HG03575 (cell line): ENCODE measurements around the gene LILRA6.
"Not testable (repeated sequence)": the region's sequence is repeated elsewhere in the genome, so short reads cannot be mapped to it uniquely, and the experiment has no call there.

Experiments
- ATAC-seq: cut with Tn5 transposase; IDR thresholded peaks from one replicate; pipeline ENCODE4 v1.9.1; 2021; ENCODE audit not compliant: unreplicated experiment, insufficient number of reproducible peaks, low FRiP score; ENCODE audit errors: extremely low read depth

Gene LILRA6

DNA sequence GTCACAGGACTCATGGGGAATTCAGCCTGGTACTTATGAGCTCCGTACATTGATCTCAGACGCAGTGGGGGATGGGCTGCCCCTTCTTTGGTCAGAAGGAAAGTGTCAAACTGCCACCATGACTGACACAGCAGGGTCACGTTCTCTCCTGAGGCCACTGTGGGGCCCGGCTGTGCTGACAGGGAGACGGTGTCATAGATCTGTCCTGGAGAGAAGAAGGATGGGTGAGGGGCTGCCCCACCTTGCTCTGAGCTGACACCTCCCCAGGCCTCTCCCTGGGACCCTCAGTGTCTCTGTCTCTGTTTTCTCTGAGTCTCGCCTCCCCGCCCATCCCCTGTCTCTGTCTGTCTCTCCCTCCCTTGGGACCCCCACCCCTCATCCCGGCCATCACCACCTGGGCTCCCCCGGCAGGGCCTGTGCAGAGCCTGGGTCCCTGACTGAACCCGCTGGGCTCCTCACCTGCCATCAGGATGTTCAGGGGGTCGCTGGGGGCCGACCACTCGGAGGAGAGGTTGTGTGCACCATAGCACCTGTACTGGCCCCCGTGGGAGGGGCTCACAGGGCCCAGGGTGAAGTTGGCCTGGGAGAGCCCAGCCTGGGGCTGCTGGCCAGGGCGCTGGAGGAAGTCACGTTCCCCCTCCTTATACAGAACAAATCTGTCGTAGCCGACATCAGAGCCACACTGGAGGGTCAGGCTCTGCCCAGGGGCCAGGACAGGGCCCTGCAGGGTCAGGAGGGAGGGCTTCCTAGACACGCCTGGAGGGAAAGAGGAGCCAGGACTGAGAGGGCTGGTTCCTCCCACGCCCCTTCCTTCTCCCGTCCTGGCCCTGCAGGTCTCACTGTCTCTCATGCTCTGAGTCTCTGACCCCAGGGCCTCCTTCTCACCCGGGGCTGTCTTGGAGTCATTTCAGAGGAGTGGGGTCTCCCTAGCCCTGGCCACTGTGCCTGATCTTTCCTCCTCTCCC, 1.9 kb downstream of the LILRA6 start:
- ATAC-seq = not testable (repeated sequence)

DNA sequence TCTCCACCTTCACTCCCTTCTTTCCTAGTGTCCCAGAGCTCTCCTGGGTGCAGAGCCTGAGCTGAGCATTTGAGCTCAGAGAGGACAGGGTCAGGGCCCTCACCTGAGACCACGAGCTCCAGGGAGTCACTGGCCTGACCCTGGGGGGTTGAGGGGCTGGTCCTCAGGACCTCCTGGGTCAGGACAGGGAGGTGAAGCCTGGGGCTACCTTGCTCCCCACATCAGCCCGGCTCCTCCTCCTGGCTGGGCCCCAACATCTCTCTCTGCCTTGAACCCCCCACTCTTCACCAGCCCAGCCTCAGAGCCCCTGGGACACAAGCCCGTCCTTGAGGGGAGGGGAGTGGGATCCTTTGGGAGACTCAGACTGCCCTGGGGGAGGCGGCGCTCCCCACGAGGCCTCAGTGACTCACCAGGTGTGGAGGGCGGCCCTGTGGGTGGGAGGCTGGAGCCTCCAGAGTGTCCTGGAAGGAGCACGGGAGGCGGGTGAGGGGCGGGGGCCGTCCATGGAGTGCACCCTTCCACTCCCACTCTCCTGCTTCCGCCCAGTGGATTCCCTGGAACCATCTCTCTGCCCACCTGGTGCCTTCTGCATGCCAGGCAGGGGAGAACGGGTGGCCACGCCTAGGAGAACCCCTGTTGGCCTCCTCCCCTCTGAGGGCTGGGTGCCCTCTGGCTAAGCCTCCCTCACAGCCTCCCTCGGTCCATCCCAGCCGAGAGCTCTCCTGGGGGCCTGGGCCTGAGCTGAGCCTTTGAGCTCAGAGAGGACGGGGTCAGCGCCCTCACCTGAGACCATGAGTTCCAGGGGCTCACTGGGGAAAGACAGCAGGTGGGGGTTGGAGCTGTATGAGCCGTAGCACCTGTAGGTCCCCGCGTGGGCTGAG, 2.9 kb downstream of the LILRA6 start:
- not testable (repeated sequence) for ATAC-seq

DNA sequence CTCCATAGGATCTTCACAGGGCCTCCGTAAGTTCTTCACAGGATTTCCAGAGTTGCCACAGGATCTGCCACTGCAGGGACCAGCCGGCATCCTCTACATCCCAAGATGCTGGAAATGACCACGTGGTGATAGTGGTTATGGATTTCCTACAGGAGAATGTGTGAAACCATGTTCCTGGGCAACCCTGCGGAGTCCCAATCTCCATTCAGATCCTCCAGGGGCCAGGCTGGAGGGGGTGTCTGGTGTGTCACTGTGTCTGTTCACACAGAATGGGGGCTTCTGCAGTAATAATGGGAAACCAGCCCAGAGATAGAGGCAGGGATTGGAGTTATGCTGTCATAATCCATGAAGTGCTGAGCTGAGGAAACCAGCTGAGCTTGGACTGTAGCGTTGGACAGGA, 8.6 kb downstream of the LILRA6 start:
- no peak for ATAC-seq

DNA sequence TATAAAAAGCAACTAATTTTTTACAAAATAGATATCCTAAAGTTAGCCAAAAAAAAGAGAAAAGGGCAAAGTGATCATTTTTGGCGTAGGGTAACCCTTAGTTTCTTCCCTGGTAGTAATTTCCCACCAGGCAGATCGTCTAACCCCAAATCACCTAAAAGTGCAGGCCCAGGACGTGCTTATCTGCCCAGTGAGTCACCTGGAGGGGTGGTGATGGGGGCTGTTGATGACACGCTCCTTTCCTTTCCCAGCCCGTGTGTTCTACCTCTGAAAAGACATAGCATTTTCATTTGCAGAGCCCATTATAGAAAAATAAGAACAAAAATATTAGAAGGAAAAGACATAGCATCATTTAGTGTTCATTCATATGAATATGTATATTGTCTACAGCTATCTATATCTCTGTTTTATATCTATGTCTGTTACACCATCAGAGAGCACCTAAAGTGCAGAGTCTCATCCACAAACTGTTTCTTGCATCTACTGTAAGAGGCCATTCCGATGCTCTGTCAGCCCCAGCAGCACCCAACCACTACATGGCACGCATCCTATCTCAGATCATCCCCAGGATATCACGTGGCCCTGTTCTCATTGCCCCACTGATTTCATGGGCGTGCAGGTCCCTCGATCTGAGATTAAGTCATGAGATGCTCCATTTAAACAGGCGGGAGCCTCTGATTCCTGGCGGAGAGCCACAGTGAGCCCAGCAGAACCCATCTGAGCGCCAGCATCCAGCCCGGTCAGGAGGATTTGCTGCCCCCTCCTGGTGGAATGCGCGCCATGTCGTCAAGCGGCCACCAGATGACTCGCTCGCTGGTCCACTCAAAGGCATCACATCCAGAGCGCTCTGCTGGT, 11.3 kb downstream of the LILRA6 start:
- no peak for ATAC-seq

DNA sequence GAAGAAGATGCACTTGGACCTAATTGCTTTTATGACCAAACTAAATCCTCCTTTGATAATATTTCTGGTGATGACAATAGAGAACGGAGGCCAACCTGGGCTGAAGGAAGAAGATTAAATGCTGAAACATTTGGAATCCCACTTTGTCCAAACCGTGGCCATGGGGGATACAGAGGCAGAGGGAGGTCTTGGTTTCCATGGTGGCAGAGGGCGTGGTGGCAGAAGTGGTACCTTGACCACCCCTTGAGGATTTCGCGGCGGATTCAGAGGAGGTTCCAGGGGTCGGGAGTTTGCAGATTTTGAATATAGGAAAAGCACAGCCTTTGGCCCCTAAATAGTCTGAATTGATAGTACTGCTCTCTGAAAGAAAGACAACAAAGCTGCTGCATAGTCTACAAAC, 12.6 kb downstream of the LILRA6 start:
- no peak for ATAC-seq

DNA sequence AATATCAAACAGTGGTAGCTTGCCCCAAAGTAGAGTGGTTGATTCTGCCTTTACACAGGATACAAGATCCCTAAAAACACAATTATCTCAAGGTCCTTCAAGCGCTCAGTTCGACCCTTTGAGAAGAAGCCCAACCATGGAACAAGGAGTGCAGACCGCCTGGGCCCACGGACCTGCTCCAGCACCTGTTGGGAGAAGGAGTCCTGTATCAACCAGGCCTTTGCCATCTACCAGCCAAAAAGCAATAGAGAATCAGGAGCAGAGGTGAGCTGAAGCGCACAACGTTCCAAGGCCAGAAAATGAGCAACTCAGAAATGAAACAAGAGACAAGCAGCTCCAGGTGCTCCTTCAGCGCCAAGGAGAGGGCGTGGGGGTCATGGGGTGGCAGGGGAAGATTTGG, 13.4 kb downstream of the LILRA6 start:
- no peak for ATAC-seq

DNA sequence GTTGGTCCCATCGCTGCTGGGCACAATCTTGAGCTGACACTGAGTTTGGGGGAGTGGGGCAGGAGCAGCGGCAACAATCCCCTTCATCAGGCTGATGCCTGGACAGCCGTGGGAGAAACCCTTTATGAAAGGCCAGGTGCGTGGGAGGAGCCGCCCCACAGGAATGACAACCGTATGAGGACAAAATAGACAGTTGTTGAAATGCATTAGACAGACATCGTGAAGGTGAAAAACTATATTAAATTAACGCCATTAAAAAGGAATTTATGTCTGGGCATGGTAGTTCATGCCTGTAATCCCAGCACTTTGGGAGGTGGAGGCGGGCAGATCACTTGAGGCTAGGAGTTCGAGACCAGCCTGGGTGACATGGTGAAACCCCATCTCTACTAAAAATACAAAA, 18.0 kb downstream of the LILRA6 start:
- ATAC-seq = not testable (repeated sequence)

DNA sequence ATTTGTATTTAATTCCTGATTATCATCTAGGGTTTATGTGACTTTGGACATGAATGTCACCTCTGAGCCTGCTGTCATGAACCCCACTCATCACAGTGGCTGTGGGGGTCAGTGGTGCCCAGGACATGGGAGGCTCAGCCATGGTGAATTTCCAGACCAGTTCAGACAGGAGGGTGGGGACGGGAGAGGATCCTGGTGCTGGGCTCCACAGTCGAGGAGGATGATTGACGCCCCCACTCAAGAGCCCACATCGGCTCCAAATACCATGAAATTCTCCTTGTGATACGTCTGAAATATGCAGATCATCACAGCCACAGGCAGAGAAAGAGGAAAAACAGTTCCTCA, 18.7 kb downstream of the LILRA6 start:
- not testable (repeated sequence) for ATAC-seq

DNA sequence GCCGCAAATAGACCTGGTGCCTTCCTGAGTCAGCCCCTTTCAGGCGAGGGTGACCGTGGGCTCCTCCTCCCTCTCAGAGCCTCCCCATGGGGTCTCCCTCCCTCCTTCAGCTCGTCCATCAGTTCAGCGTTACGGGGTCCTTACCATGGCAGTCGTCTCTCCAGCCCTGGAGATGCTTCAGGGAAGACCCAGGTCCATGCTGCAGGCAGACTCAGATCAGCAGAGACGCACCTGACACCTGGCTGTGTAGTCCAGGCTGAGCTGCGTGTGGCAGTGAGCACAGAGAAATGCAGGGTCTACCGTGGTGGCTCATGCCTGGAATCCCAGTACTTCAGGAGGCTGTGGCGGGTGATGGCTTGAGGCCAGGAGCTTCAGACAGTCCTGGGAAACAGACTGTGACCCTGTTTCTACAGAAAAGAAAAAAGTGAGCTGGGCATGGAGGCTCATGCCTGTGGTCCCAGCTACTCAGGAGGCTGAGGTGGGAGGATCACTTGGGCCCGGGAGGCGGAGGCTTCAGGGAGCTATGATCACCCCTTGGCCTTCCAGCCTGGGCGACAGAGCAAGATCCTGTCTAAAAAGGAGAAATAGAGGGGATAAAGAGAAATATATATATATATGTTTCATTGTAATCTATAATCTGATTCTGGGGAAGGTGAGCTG, 19.2 kb downstream of the LILRA6 start:
- not testable (repeated sequence) for ATAC-seq

DNA sequence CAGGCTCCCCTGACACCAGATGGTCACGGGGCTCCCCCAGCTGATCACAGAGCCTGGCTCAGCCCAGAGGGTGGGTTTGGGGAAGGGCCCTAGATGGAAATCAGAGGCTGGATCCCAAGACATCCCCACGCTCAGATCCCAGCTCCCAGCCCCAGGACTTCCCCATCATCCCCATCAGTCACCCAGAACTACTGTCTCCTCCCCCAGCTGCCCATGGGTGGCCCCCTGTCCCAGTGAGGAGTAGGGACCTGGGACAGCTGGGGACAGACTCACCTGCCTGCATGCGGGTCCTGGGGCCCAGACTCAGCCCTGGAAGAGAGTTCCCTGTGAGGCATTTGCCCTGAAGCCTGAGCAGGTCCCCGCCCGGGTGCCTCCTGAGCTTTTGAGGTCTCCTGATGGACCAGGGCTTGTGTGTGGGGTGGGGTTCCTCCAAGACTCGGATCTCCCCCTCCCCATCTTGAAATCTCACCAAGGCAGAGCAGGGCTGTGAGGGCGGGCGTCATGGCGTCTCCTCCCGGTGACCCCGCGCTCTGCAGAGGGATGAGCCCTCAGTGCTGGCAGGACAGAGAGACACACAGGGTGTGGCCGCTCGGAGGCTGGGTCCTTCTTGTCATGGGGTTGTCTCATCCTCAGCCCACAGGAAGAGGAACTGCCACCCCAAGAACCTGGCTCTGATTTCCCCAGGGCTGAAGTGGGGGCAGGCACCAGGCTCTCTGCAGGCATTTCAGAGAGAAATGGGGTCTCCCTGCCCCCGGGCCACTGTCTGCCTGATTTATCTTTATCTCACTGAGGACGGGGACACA, 19.9 kb downstream of the LILRA6 start, which contains the start of gene LILRB3:
Gene LILRB3 (minus strand): TSS at position 534 of the 803 bp plus-strand sequence. CDS start 31 bp downstream, at position 503.
- ATAC-seq = not testable (repeated sequence)

DNA sequence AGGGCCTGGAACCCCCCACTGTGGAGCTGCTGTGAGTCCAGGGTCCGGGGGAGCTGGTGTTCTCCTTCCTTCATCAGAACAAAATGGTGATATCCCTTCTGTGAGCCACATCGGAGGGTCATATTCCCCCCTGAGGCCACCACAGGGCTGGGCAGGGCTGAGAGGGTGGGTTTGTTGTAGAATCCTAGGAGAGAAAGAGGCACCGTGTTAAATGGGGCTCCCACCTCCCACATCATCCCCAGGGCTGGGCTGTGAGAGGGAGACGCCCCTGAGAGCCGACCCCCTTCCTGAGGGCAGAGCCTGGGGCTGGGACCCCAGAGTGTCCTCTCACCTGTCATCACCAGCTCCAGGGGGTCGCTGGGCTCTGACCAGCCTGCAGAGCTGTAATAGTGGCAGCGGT, 20.6 kb downstream of the LILRA6 start:
- not testable (repeated sequence) for ATAC-seq

DNA sequence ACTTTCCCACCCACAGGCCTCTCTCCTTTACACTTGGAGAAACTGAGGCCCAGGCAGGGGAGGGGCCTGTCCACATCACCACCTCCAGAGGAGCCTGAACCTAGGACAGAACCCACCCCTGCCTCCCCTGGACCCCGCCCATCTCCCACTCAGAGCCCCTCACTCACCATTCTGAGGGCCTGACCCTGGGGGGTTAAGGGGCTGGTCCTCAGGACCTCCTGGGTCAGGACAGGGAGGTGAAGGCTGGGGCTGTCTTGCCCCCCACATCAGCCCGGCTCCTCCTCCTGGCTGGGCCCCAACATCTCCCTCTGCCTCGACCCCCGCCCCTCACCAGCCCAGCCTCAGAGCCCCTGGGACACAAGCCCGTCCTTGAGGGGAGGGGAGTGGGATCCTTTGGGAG, 22.9 kb downstream of the LILRA6 start:
- not testable (repeated sequence) for ATAC-seq

DNA sequence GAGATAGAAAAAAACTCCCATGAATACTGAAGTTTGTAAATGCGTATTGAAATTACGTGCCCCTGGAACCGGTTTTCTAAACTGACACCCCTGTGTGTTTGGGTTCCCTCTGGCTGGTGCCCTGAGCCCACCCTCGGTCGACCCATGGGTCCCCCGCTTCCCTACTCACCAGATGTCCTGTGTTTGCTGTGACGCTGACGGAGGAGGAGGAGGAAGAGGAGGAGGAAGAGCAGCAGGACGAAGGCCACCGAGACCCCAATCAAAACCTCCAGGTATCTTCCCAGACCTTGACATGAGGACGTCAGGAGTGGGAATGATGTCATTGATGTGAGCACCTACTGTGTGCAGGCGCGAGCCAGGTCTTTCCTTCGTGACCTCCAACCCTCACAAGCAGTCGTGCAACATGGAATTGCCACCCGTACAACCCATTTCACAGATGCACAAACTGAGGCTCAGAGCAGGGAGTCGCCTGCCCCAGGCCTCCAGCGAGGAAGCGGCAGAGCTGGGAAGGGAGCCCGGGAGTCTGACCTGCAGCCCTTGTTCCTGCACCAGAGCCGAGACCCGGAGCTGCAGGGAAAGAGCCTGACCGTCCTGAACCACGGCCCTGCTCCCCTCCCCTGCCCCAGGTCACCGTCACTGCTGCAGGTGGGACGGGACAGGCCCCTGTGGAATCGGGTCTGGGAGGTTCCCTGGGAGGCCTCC, 23.5 kb downstream of the LILRA6 start:
- ATAC-seq = no peak

DNA sequence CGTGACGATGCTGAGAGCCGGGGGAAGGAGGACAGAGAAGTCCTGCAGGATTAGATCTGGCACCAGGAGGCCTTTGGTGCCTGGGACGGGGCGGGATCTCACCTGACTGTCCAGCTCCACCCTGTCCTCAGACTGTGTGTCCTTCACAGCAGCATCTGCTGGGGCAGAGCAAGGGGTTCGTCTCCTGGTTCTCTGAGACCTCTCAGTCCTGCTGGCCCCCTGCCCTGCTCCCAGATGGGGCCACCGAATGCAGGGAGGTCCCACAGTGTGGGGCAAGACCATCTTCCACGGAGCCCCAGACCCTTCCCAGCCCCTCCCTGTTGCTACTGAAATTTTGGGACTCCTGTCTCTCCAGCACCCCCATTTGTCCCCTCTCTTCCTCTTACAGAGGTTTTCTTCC, 24.3 kb downstream of the LILRA6 start:
- ATAC-seq = no peak

DNA sequence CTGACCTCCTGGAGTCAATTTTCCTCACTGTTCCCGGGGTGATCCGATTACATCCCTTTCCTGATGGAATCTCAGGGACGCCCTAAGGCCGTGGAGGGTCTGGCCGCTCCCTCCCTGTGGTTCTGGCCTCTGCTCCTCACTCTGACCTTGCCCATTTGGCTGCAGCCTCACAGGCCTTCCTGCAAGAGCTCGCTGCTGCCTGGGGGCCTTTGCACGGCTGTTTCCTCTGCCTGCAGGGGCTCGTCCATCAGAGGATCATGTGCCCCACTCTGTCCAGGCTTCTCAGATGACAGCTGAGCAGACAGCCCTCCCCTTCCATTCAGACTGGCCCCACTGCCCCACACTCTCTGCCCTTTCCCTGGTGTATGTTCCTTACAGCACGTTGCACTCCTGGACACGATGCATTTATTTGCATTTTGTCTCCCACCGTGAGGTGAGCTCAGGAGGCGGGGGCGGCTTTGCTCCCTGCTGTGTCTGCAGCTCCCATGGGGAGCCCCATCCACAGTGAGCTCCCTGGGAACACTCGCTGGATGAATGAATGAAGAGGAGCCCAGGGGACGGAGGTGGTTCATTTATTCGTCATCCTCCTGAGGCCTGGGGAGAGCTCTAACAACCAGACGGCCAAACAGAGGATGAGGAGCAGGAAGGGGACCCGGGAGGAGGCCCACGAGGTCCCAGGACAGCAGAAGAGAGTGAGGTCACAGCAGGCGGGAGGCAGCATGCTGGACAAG, 24.9 kb downstream of the LILRA6 start:
- ATAC-seq = not testable (repeated sequence)

DNA sequence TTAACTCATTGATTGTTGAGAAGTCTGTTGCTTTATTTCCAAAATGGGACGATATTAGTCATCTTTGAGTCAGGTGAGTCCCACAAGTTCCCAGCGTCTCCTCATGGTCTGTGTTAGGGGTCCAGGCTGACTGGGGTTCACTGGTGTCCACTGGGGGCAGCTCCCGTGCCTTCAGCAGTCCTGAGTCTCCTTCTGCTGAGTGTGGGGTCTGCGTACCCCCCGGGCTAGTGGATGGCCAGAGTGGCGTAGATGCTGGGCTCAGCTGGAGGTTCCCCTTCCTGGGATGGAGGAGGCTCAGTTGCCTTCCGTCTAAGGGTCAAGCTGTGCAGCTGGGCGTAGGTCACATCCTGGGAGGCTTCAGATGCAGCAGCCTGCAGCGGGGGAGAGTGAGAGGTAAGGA, 25.7 kb downstream of the LILRA6 start:
- ATAC-seq = no peak
